Measurements from ENCODE around the gene FAM241B. TPM values are rescaled to one million over a fixed set of nuclear protein-coding genes. Genes with fewer than 3 reads are reported as not detected.

FAM241B gene
- total and polyA plus RNA-seq, 2 donors, result 1.0 to 8.3 TPM

DNA sequence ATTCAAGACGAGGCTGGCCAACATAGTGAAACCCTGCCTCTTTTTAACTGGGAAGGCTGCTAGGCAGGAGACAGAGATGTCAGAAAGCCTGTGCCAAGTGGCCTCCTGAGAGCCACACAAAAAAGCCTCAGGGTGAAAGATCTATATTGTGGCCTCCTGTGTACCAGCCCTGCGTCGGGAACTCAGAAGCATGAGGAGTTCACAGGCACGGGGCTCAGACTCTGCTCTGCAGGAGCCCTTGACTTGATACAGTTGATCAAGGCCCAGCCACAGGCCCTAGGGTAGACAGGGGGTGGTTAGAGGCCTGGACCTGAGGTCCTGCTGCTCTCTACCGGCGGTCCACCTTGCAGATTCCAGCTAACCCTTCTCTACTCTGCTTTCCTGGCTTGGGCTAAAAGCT, 30.2 kb downstream of the FAM241B start:
- WGBS, result 80% methylated on average over 6 of the region's 6 CpGs
- no peak for DNase-seq (ENCODE audit: low read depth in 6 of 9, low spot score in 9 of 9)
- H3K27me3 ChIP-seq (ENCODE audit: control insufficient read depth in 2 of 2, insufficient read depth in 1 of 2, low read length in 1 of 2), result peaks cover 2 to 23% of the 10 kb centered on the region in 2 donors

DNA sequence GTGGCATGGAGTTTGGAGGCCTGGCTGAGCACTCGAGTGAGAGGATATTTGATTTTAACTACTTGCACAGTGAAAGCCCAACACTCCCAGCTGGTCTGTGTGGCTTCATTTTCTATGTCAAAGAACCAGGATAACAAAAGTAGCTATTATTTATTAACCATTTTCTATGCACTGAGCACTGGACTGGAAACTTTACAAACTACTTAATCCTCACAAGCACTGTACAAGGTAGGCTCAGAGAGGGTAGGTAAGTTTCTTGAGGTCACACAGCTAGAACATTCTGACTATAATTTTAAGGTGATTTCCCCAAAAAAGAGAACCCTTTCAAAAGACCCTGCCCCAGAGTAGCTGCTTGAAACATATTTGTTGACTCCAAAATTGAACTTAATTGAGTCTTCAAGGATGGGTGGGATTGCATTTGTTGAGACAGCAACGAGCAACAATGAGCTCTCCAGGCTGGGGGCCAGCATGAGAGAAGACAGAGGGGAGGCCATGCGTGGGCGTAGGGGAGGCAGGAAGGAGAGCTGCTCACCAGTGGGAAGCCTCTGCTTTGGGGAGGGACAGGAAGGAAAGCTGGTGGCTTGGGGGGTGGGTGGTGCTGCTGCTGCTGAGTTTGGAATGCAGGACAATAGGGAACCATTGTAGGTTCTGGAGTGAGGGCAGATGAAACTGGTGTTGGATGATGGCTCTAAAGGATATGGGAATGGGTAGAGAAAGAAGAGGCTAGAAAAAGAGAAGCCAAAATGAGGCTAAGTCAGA, 31.5 kb downstream of the FAM241B start:
- no peaks in the 10 kb centered on the region for H3K4me1 ChIP-seq (ENCODE audit: control insufficient read depth in 2 of 2, insufficient read depth in 2 of 2, low read length in 2 of 2)
- H3K27me3 ChIP-seq (ENCODE audit: control insufficient read depth in 2 of 2, insufficient read depth in 1 of 2, low read length in 1 of 2), result peaks cover 2 to 21% of the 10 kb centered on the region in 2 donors
- DNase-seq (ENCODE audit: low read depth in 6 of 9, low spot score in 9 of 9), result no peak
- no peaks in the 10 kb centered on the region for H3K36me3 ChIP-seq (ENCODE audit: control insufficient read depth in 2 of 2, insufficient read depth in 2 of 2, low read length in 1 of 2)
- 84% methylated on average over 4 of the region's 4 CpGs for WGBS
- no peak overlapping the region for H3K27ac ChIP-seq (ENCODE audit: low read depth in 1 of 2, low read length in 1 of 2)
- no peak overlapping the region for H3K4me3 ChIP-seq (ENCODE audit: low read length in 2 of 2)
- no peaks in the 10 kb centered on the region for H3K9me3 ChIP-seq (ENCODE audit: control insufficient read depth in 2 of 2, insufficient read depth in 1 of 2, low read length in 1 of 2)

More for the DNA sequence above, 30.2 kb downstream of the FAM241B start:
- Histone ChIP-seq H3K36me3 (ENCODE audit: control insufficient read depth in 2 of 2, insufficient read depth in 2 of 2, low read length in 1 of 2) (no peaks in the 10 kb centered on the region), H3K4me1 (ENCODE audit: control insufficient read depth in 2 of 2, insufficient read depth in 2 of 2, low read length in 2 of 2) (no peaks in the 10 kb centered on the region), H3K4me3 (ENCODE audit: low read length in 2 of 2) (no peak overlapping the region), H3K27ac (ENCODE audit: low read depth in 1 of 2, low read length in 1 of 2) (no peak overlapping the region), H3K9me3 (ENCODE audit: control insufficient read depth in 2 of 2, insufficient read depth in 1 of 2, low read length in 1 of 2) (no peaks in the 10 kb centered on the region)

DNA sequence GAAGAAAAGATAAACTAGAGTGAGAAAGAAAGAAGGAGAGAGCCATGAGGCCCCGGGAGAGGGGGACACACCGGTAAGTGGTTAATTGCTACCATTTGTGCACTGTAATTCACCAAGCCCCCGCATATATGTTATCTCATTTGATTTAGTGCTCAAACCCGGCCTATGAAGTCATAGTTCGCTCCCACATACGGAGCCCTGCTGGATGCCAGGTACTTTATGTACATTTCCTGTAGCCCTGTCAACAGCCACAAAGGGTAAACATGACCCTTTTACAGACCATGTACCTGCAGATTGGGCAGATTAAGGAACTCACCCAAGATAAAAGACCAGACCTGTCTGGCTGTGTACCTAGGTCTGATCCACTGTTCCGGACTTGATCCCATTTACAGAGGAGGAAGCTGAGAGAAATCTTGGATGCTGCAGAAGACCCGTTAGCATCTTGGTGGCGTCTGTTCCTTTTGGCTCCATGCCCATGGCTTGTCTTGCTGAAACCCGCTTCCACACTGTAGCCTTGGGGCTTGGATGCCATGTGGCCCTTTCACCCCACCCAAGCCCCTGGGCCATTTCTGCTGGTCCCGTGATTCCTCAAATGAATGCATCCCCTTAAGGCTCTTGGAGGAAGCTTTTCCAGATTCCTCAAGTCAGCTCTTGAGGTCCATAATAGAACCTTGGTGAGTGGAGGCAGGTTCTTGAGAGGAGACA, 32.3 kb downstream of the FAM241B start:
- peaks cover 2 to 18% of the 10 kb centered on the region in 2 donors for H3K27me3 ChIP-seq (ENCODE audit: control insufficient read depth in 2 of 2, insufficient read depth in 1 of 2, low read length in 1 of 2)
- H3K36me3 ChIP-seq (ENCODE audit: control insufficient read depth in 2 of 2, insufficient read depth in 2 of 2, low read length in 1 of 2), result no peaks in the 10 kb centered on the region
- no peak overlapping the region for H3K27ac ChIP-seq (ENCODE audit: low read depth in 1 of 2, low read length in 1 of 2)
- WGBS, result 82% methylated on average over 11 of the region's 11 CpGs
- H3K4me1 ChIP-seq (ENCODE audit: control insufficient read depth in 2 of 2, insufficient read depth in 2 of 2, low read length in 2 of 2), result no peaks in the 10 kb centered on the region
- no peak for DNase-seq (ENCODE audit: low read depth in 6 of 9, low spot score in 9 of 9)
- no peaks in the 10 kb centered on the region for H3K9me3 ChIP-seq (ENCODE audit: control insufficient read depth in 2 of 2, insufficient read depth in 1 of 2, low read length in 1 of 2)
- no peak overlapping the region for H3K4me3 ChIP-seq (ENCODE audit: low read length in 2 of 2)

DNA sequence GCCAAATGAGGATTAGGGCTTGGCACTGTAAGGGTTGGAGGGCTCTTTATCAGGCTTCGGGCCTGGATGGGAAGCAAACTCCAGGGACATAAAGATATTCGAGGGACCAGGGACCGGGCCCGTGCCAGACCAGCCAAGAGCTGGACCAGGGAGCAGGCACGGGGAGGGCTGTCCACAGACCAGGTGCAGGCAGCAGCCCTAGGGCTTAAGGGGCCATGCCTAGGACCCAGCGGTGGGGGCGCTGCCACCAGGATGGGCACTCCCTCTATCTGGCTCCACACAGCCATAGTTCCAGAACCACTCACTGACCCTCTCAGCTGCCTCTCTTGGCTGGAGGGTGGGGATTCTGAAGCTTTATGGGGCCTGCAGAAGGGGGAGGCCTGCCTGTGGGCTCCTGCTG, 32.9 kb downstream of the FAM241B start:
- WGBS, result 97% methylated on average over 7 of the region's 7 CpGs
- no peak for DNase-seq (ENCODE audit: low read depth in 6 of 9, low spot score in 9 of 9)
- no peak overlapping the region for H3K27ac ChIP-seq (ENCODE audit: low read depth in 1 of 2, low read length in 1 of 2)

DNA sequence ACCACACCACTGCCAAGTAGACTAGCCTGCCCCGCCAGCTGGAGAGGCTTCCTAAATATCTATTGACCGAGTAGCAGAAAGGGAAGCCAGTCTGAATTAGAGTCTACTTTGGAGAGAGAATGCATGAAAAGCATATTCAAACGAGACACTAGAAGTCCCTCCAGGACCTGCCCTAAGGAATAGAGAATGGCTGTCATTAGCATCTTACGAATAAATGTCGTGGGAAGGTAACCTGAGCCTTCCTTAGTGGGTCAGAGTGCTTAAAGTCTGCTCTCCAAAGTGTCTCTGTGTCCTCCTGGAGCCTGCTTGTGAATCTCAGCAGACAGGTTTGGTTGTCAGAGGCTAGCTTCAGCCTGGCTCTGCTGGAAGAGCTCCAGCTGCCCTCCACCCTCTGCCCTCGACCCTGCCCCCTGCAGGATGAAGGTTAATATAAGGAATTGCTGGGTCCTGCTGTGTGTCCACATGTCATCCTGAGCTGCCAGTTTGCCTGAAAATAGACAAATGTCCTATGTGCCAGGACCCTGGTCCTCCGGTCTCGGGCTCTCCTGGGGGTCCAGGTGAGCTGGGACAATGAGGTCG, 33.4 kb downstream of the FAM241B start:
- DNase-seq (ENCODE audit: low read depth in 6 of 9, low spot score in 9 of 9), result no peak
- peaks cover 0 to 8% of the 10 kb centered on the region in 2 donors for H3K27me3 ChIP-seq (ENCODE audit: control insufficient read depth in 2 of 2, insufficient read depth in 1 of 2, low read length in 1 of 2)
- H3K27ac ChIP-seq (ENCODE audit: low read depth in 1 of 2, low read length in 1 of 2), result no peak overlapping the region
- WGBS, result 89% methylated on average over 9 of the region's 9 CpGs
- H3K9me3 ChIP-seq (ENCODE audit: control insufficient read depth in 2 of 2, insufficient read depth in 1 of 2, low read length in 1 of 2), result no peaks in the 10 kb centered on the region
- H3K4me1 ChIP-seq (ENCODE audit: control insufficient read depth in 2 of 2, insufficient read depth in 2 of 2, low read length in 2 of 2), result no peaks in the 10 kb centered on the region
- no peak overlapping the region for H3K4me3 ChIP-seq (ENCODE audit: low read length in 2 of 2)
- no peaks in the 10 kb centered on the region for H3K36me3 ChIP-seq (ENCODE audit: control insufficient read depth in 2 of 2, insufficient read depth in 2 of 2, low read length in 1 of 2)

More for the DNA sequence above, 32.9 kb downstream of the FAM241B start:
- Histone ChIP-seq H3K4me3 (ENCODE audit: low read length in 2 of 2) (no peak overlapping the region), H3K27me3 (ENCODE audit: control insufficient read depth in 2 of 2, insufficient read depth in 1 of 2, low read length in 1 of 2) (peaks cover 0 to 12% of the 10 kb centered on the region in 2 donors), H3K4me1 (ENCODE audit: control insufficient read depth in 2 of 2, insufficient read depth in 2 of 2, low read length in 2 of 2) (no peaks in the 10 kb centered on the region), H3K36me3 (ENCODE audit: control insufficient read depth in 2 of 2, insufficient read depth in 2 of 2, low read length in 1 of 2) (no peaks in the 10 kb centered on the region), H3K9me3 (ENCODE audit: control insufficient read depth in 2 of 2, insufficient read depth in 1 of 2, low read length in 1 of 2) (no peaks in the 10 kb centered on the region)

DNA sequence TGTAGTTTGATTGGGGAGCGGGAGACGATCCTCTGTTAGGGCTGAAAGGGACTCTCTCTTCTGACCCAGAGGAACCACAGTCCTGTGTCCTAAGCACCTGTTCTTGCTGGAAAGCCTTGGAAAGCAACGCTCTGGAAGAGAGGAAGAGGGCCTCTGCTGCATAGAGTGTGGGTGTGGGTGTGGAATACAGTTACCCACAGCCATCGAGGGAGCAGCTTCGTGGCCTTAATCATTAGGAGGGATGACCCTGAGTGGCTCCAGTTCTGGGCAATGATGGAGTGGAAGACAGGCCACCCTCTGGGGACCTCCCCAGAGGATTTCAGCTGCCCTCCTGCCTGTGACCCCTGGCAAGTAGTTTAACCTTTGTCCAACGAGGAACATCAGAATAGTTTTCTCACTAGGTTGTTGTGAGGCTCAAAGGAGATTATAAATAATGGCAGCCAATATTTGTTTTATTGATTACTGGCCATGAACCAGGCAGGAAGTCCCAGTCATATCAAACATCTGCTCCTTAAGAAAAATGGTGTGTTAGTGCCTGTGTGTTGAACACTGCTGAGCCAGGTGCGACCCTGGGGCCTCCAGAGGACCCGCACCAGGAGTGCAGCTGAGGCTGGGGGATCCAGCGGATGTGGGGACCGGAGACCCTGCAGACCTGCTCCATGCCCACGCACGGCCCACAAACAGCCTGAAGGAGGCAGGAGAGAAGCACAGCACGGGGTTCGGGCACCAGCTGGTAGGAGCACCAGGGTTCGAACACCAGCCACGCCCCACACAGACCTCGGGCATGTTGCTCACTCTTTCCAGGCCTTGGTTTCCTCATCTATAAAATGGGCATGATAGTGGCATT, 35.6 kb downstream of the FAM241B start:
- Histone ChIP-seq H3K27ac (ENCODE audit: low read depth in 1 of 2, low read length in 1 of 2) (no peak overlapping the region), H3K4me3 (ENCODE audit: low read length in 2 of 2) (no peak overlapping the region), H3K4me1 (ENCODE audit: control insufficient read depth in 2 of 2, insufficient read depth in 2 of 2, low read length in 2 of 2) (no peaks in the 10 kb centered on the region), H3K36me3 (ENCODE audit: control insufficient read depth in 2 of 2, insufficient read depth in 2 of 2, low read length in 1 of 2) (no peaks in the 10 kb centered on the region), H3K27me3 (ENCODE audit: control insufficient read depth in 2 of 2, insufficient read depth in 1 of 2, low read length in 1 of 2) (peaks cover 0 to 8% of the 10 kb centered on the region in 2 donors), H3K9me3 (ENCODE audit: control insufficient read depth in 2 of 2, insufficient read depth in 1 of 2, low read length in 1 of 2) (no peaks in the 10 kb centered on the region)
- DNase-seq (ENCODE audit: low read depth in 6 of 9, low spot score in 9 of 9), result no peak
- WGBS, result 93% methylated on average over 17 of the region's 17 CpGs

DNA sequence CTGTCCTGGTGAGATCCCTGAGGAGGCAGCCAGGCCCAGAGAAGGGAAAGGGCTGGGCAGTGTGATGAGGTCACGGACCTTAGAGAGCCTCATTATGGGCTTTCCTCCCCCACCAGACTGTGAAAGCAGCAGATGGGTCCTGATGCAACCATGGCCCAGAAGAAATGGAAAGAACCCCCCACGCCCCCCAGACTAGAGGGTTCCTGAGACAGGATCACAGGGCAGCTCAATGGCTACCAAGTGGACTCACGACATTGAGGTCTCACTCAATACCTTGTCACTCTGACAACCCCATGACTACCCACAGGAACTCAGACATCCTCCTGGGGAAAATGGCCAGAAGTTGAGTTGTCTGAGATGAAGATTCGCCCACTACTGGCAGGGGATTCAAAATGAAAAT, 36.7 kb downstream of the FAM241B start:
- DNase-seq (ENCODE audit: low read depth in 6 of 9, low spot score in 9 of 9), result no peak
- Histone ChIP-seq H3K4me1 (ENCODE audit: control insufficient read depth in 2 of 2, insufficient read depth in 2 of 2, low read length in 2 of 2) (no peaks in the 10 kb centered on the region), H3K9me3 (ENCODE audit: control insufficient read depth in 2 of 2, insufficient read depth in 1 of 2, low read length in 1 of 2) (no peaks in the 10 kb centered on the region), H3K4me3 (ENCODE audit: low read length in 2 of 2) (no peak overlapping the region), H3K27ac (ENCODE audit: low read depth in 1 of 2, low read length in 1 of 2) (no peak overlapping the region), H3K27me3 (ENCODE audit: control insufficient read depth in 2 of 2, insufficient read depth in 1 of 2, low read length in 1 of 2) (peaks cover 0 to 8% of the 10 kb centered on the region in 2 donors), H3K36me3 (ENCODE audit: control insufficient read depth in 2 of 2, insufficient read depth in 2 of 2, low read length in 1 of 2) (no peaks in the 10 kb centered on the region)
- 92% methylated on average over 4 of the region's 4 CpGs for WGBS

DNA sequence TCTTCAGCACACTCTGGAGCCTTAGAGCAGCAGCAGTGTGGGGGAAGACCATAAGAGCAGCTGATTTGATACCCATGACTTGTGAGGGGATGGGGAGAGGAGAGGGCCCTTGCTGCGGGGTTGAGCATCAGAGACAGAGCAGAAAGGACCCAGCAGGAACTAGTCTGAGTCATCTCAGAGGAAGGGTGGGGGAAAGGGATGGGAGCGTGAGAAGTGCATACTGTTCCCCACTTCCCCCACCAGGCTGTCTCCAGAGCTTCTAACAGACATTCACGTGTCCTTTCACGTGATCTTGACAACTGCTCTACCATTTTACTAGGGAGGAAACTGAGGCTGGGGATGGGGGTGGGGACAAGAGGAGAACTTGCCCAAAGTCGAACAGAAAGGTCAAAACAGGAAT, 38.7 kb downstream of the FAM241B start:
- WGBS, result 88% methylated on average over 5 of the region's 5 CpGs
- no peaks in the 10 kb centered on the region for H3K36me3 ChIP-seq (ENCODE audit: control insufficient read depth in 2 of 2, insufficient read depth in 2 of 2, low read length in 1 of 2)
- H3K4me3 ChIP-seq (ENCODE audit: low read length in 2 of 2), result no peak overlapping the region
- H3K9me3 ChIP-seq (ENCODE audit: control insufficient read depth in 2 of 2, insufficient read depth in 1 of 2, low read length in 1 of 2), result no peaks in the 10 kb centered on the region
- H3K4me1 ChIP-seq (ENCODE audit: control insufficient read depth in 2 of 2, insufficient read depth in 2 of 2, low read length in 2 of 2), result no peaks in the 10 kb centered on the region
- no peak for DNase-seq (ENCODE audit: low read depth in 6 of 9, low spot score in 9 of 9)
- no peak overlapping the region for H3K27ac ChIP-seq (ENCODE audit: low read depth in 1 of 2, low read length in 1 of 2)
- peaks cover 0 to 6% of the 10 kb centered on the region in 2 donors for H3K27me3 ChIP-seq (ENCODE audit: control insufficient read depth in 2 of 2, insufficient read depth in 1 of 2, low read length in 1 of 2)

Measured in thymus (tissue), 11 donors.